ENCODE data around the gene CCDC7. TPM values are rescaled to one million over a fixed set of nuclear protein-coding genes. Genes with fewer than 3 reads are reported as not detected.

The CCDC7 gene
- total and polyA plus RNA-seq, 4 experiments from 2014 or later: 7.7 to 90.5 (median 41.8) TPM

- H3K4me3 Mint-ChIP-seq: peak overlapping the region in 1 of 8 donors; percentile 13
- intact Hi-C loops (cut with micrococcal nuclease): no loop called here
- POLR2A ChIA-PET (ENCODE audit: partially characterized antibody): interaction anchor here (1.7 kb wide), 1 partner anchor 16 kb away, joined by 3 read pairs; no protein-coding TSS in a partner anchor
- H3K9me3 ChIP-seq (ENCODE audit: control insufficient read depth in 1 of 2, low read length in 2 of 2): no peaks in the 10 kb centered on the region
- H3K36me3 ChIP-seq (ENCODE audit: insufficient read depth, low read length): no peaks in the 10 kb centered on the region
- peaks cover 0 to 2% (median 0%) of the 10 kb centered on the region in 8 donors for H3K9me3 Mint-ChIP-seq
- no peak overlapping the region for H3K4me3 ChIP-seq (ENCODE audit: low read length in 2 of 2)
- CTCF ChIA-PET (ENCODE audit: partially characterized antibody): no interaction called here
- no peak overlapping the region for H3K27ac ChIP-seq (ENCODE audit: low read depth, low read length)
- peaks cover 12% of the 10 kb centered on the region for H3K4me1 ChIP-seq (ENCODE audit: insufficient read depth, low read length)
- peak overlapping the region in 1 of 7 donors; percentile 2 for H3K27ac Mint-ChIP-seq
- no peaks in the 10 kb centered on the region for H3K27me3 Mint-ChIP-seq
- no peaks in the 10 kb centered on the region for H3K27me3 ChIP-seq (ENCODE audit: insufficient read depth, low read length)
- H3K36me3 Mint-ChIP-seq: peaks cover 0 to 2% of the 10 kb centered on the region in 2 donors
- DNase-seq: no peak
- peaks cover 11 to 27% (median 22%) of the 10 kb centered on the region in 4 donors for H3K4me1 Mint-ChIP-seq
These were observed 442.4 kb downstream of the CCDC7 start for GRCh38 chr10:32888161-32888927.

DNA sequence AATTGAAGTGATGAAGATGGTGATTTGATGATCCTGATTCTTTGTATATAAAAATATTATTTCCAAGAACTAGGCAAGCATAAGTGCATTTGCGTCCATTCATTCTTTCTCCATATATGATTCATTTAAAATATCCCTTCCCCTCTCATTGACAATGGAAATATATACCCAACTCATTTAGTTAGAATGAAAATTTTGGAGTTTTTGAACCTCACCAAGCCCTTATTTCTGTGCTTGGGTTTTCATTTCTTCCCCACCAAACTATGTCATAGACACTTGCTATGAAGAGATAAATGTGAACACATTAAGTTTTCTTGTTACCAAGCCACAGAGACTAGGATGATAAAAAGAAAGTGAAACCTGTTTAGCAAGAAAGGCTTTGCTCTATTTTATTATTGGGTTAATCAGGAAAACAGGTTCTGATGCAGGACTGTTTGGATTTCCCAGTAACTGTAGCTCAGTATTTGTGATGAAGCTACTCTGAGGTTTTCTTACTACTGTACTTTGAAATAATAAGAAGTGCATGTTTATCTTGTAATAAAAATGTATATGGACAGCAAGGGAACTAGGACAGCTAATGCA lies 443.8 kb downstream of the CCDC7 start:
- no peaks in the 10 kb centered on the region for H3K27me3 Mint-ChIP-seq
- peaks cover 13 to 27% (median 22%) of the 10 kb centered on the region in 4 donors for H3K4me1 Mint-ChIP-seq
- no peak overlapping the region for H3K27ac ChIP-seq (ENCODE audit: low read depth, low read length)
- H3K4me3 ChIP-seq (ENCODE audit: low read length in 2 of 2): no peak overlapping the region
- H3K4me1 ChIP-seq (ENCODE audit: insufficient read depth, low read length): peaks cover 12% of the 10 kb centered on the region
- H3K27ac Mint-ChIP-seq: peak overlapping the region in 4 of 7 donors; percentile 19 to 68 (median 46)
- no peak for DNase-seq
- ChIA-PET CTCF (ENCODE audit: partially characterized antibody) (no interaction called here), POLR2A (ENCODE audit: partially characterized antibody) (no interaction called here)
- no peaks in the 10 kb centered on the region for H3K27me3 ChIP-seq (ENCODE audit: insufficient read depth, low read length)
- H3K36me3 ChIP-seq (ENCODE audit: insufficient read depth, low read length): no peaks in the 10 kb centered on the region
- intact Hi-C loops (cut with micrococcal nuclease): no loop called here
- H3K9me3 ChIP-seq (ENCODE audit: control insufficient read depth in 1 of 2, low read length in 2 of 2): no peaks in the 10 kb centered on the region
- peak overlapping the region in 6 of 8 donors; percentile 28 to 45 (median 34) for H3K4me3 Mint-ChIP-seq
- H3K9me3 Mint-ChIP-seq: peaks cover 0 to 2% (median 0%) of the 10 kb centered on the region in 8 donors
- H3K36me3 Mint-ChIP-seq: peaks cover 0 to 3% of the 10 kb centered on the region in 2 donors

DNA sequence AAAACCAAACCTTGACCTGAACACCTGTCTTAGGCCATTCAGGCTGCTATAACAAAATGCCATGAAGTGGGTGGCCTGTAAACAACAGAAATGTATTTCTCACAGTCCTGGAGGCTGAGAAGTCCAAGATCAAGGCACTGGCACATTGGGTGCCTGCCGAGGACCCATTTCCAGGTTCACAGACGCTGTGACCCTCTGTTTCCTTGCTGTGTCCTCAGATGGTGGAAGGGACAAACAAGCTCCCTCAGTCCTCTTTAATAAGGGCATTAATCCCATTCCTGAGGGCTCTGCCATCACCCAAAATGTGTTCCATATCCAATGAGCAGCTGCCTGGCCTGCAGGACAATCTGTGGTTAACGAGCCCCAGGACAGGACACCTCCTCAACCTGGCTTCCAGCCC lies 444.5 kb downstream of the CCDC7 start:
- Mint-ChIP-seq H3K4me1 (peaks cover 13 to 27% (median 22%) of the 10 kb centered on the region in 4 donors), H3K27me3 (no peaks in the 10 kb centered on the region), H3K27ac (peak overlapping the region in 2 of 7 donors; percentile 21 to 70), H3K4me3 (peak overlapping the region in 1 of 8 donors; percentile 9), H3K9me3 (peaks cover 0 to 3% (median 0%) of the 10 kb centered on the region in 8 donors), H3K36me3 (peaks cover 6 to 10% of the 10 kb centered on the region in 2 donors)
- no peak for DNase-seq
- Histone ChIP-seq H3K4me1 (ENCODE audit: insufficient read depth, low read length) (peaks cover 12% of the 10 kb centered on the region), H3K36me3 (ENCODE audit: insufficient read depth, low read length) (peaks cover 1% of the 10 kb centered on the region), H3K4me3 (ENCODE audit: low read length in 2 of 2) (no peak overlapping the region), H3K9me3 (ENCODE audit: control insufficient read depth in 1 of 2, low read length in 2 of 2) (no peaks in the 10 kb centered on the region), H3K27me3 (ENCODE audit: insufficient read depth, low read length) (no peaks in the 10 kb centered on the region), H3K27ac (ENCODE audit: low read depth, low read length) (no peak overlapping the region)
- CTCF ChIA-PET (ENCODE audit: partially characterized antibody): no interaction called here
- intact Hi-C loops (cut with micrococcal nuclease): no loop called here
- POLR2A ChIA-PET (ENCODE audit: partially characterized antibody): no interaction called here

GRCh38 chr10:32891261-32891660 lies 445.3 kb downstream of the CCDC7 start:
- no peaks in the 10 kb centered on the region for H3K27me3 Mint-ChIP-seq
- no peak overlapping the region for H3K27ac ChIP-seq (ENCODE audit: low read depth, low read length)
- ChIA-PET POLR2A (ENCODE audit: partially characterized antibody) (interaction anchor here (0.7 to 0.9 kb wide), 2 partner anchors 66 to 224 kb away, joined by 3 read pairs; no protein-coding TSS in a partner anchor), CTCF (ENCODE audit: partially characterized antibody) (no interaction called here)
- H3K4me1 ChIP-seq (ENCODE audit: insufficient read depth, low read length): peaks cover 12% of the 10 kb centered on the region
- peaks cover 0 to 3% (median 0%) of the 10 kb centered on the region in 8 donors for H3K9me3 Mint-ChIP-seq
- no peaks in the 10 kb centered on the region for H3K9me3 ChIP-seq (ENCODE audit: control insufficient read depth in 1 of 2, low read length in 2 of 2)
- peaks cover 6% of the 10 kb centered on the region for H3K36me3 ChIP-seq (ENCODE audit: insufficient read depth, low read length)
- H3K4me1 Mint-ChIP-seq: peaks cover 13 to 28% (median 21%) of the 10 kb centered on the region in 4 donors
- H3K27me3 ChIP-seq (ENCODE audit: insufficient read depth, low read length): no peaks in the 10 kb centered on the region
- intact Hi-C loops (cut with micrococcal nuclease): no loop called here
- H3K36me3 Mint-ChIP-seq: peaks cover 11 to 17% of the 10 kb centered on the region in 2 donors
- H3K27ac Mint-ChIP-seq: peak overlapping the region in 2 of 7 donors; percentile 3 to 25
- no peak for DNase-seq
- H3K4me3 ChIP-seq (ENCODE audit: low read length in 2 of 2): no peak overlapping the region
- no peak overlapping the region for H3K4me3 Mint-ChIP-seq

GRCh38 chr10:32893434-32893833 lies 447.5 kb downstream of the CCDC7 start:
- H3K27ac ChIP-seq (ENCODE audit: low read depth, low read length): no peak overlapping the region
- Mint-ChIP-seq H3K36me3 (peaks cover 31 to 37% of the 10 kb centered on the region in 2 donors), H3K27me3 (no peaks in the 10 kb centered on the region), H3K4me1 (peaks cover 13 to 33% (median 24%) of the 10 kb centered on the region in 4 donors), H3K4me3 (no peak overlapping the region), H3K27ac (no peak overlapping the region), H3K9me3 (peaks cover 0 to 4% (median 0%) of the 10 kb centered on the region in 8 donors)
- ChIA-PET CTCF (ENCODE audit: partially characterized antibody) (interaction anchor here (1.6 kb wide), 1 partner anchor 115 kb away, joined by 5 read pairs; no protein-coding TSS in a partner anchor), POLR2A (ENCODE audit: partially characterized antibody) (no interaction called here)
- no peak overlapping the region for H3K4me3 ChIP-seq (ENCODE audit: low read length in 2 of 2)
- intact Hi-C loops (cut with micrococcal nuclease): no loop called here
- DNase-seq: no peak
- no peaks in the 10 kb centered on the region for H3K9me3 ChIP-seq (ENCODE audit: control insufficient read depth in 1 of 2, low read length in 2 of 2)
- peaks cover 12% of the 10 kb centered on the region for H3K4me1 ChIP-seq (ENCODE audit: insufficient read depth, low read length)
- H3K36me3 ChIP-seq (ENCODE audit: insufficient read depth, low read length): peaks cover 21% of the 10 kb centered on the region
- H3K27me3 ChIP-seq (ENCODE audit: insufficient read depth, low read length): no peaks in the 10 kb centered on the region

DNA sequence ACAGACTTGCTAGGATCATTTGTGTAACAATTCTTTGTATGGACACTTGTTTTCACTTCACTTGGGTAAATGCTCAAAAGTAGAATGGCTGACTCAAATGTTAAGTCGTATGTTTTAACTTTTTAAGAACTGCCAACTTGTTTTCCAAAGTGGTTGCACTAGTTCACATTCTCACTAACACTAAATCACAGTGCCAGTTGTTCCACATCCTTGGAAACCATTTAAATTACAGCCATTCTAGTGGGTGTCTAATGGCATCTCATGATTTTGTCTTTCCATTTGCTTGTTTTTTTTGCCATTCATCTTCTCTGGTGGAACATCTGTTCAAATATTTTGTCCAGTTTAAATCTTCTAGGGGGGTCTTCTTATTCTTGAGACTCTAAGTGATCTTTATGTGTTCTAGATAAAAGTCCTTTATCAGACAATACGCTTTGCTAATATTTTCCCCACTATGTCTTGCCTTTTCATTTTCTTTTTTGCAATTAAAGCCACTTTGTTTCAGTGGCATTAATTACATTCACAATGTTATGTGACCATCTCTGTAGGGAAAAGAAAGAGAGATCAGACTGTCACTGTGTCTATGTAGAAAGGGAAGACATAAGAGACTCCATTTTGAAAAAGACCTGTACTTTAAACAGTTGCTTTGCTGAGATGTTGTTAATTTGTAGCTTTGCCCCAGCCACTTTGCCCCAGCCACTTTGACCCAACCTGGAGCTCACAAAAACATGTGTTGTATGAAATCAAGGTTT lies 448.1 kb downstream of the CCDC7 start:
- no peak overlapping the region for H3K4me3 Mint-ChIP-seq
- POLR2A ChIA-PET (ENCODE audit: partially characterized antibody): no interaction called here

More for the DNA sequence above, 448.1 kb downstream of the CCDC7 start:
- peaks cover 13 to 30% (median 22%) of the 10 kb centered on the region in 4 donors for H3K4me1 Mint-ChIP-seq
- Histone ChIP-seq H3K4me1 (ENCODE audit: insufficient read depth, low read length) (peaks cover 12% of the 10 kb centered on the region), H3K27me3 (ENCODE audit: insufficient read depth, low read length) (no peaks in the 10 kb centered on the region), H3K9me3 (ENCODE audit: control insufficient read depth in 1 of 2, low read length in 2 of 2) (no peaks in the 10 kb centered on the region), H3K27ac (ENCODE audit: low read depth, low read length) (no peak overlapping the region), H3K4me3 (ENCODE audit: low read length in 2 of 2) (no peak overlapping the region), H3K36me3 (ENCODE audit: insufficient read depth, low read length) (peaks cover 26% of the 10 kb centered on the region)
- H3K27ac Mint-ChIP-seq: peak overlapping the region in 2 of 7 donors; percentile 23 to 32
- peaks cover 0 to 4% (median 0%) of the 10 kb centered on the region in 8 donors for H3K9me3 Mint-ChIP-seq
- peaks cover 37 to 40% of the 10 kb centered on the region in 2 donors for H3K36me3 Mint-ChIP-seq
- CTCF ChIA-PET (ENCODE audit: partially characterized antibody): no interaction called here
- no peaks in the 10 kb centered on the region for H3K27me3 Mint-ChIP-seq
- DNase-seq: no peak
- intact Hi-C loops (cut with micrococcal nuclease): no loop called here

Measured in CD4-positive, alpha-beta memory T cell (primary cell).